ENCODE results near the gene ARRB2.

ARRB2 gene

DNA sequence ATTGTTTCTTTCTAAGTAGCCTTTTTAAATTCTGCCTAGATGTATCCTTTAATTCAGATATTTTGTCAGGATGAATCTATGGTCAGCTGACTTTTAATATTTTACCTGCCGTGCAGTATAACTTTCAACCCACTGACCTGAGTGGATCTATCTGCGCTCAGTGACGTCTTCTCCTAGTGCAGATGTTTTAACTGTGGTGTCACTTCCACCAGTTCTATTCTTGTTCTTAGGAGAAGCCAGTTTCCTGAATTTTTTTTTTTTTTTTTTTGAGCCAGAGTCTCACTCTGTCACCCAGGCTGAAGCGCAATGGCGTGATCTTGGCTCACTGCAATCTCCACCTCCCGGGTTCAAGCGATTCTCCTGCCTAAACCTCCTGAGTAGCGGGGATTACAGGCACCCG, 56.3 kb downstream of the ARRB2 start:
- TF ChIP-seq SIN3A (IDR thresholded peaks at IDR 0.05; ENCODE audit: borderline replicate concordance, insufficient read depth, low read length) (no peak), TAF1 (IDR thresholded peaks at IDR 0.05; ENCODE audit: borderline replicate concordance, insufficient read depth, low read length) (no peak), POLR2AphosphoS5 (IDR thresholded peaks at IDR 0.05; ENCODE audit: low read depth, low read length) (no peak), FOXP2 (optimal IDR thresholded peaks at IDR 0.05; ENCODE audit: borderline replicate concordance, extremely low read depth, extremely low read length, insufficient read depth) (no peak)
- TF ChIP-seq, protein P1, sequence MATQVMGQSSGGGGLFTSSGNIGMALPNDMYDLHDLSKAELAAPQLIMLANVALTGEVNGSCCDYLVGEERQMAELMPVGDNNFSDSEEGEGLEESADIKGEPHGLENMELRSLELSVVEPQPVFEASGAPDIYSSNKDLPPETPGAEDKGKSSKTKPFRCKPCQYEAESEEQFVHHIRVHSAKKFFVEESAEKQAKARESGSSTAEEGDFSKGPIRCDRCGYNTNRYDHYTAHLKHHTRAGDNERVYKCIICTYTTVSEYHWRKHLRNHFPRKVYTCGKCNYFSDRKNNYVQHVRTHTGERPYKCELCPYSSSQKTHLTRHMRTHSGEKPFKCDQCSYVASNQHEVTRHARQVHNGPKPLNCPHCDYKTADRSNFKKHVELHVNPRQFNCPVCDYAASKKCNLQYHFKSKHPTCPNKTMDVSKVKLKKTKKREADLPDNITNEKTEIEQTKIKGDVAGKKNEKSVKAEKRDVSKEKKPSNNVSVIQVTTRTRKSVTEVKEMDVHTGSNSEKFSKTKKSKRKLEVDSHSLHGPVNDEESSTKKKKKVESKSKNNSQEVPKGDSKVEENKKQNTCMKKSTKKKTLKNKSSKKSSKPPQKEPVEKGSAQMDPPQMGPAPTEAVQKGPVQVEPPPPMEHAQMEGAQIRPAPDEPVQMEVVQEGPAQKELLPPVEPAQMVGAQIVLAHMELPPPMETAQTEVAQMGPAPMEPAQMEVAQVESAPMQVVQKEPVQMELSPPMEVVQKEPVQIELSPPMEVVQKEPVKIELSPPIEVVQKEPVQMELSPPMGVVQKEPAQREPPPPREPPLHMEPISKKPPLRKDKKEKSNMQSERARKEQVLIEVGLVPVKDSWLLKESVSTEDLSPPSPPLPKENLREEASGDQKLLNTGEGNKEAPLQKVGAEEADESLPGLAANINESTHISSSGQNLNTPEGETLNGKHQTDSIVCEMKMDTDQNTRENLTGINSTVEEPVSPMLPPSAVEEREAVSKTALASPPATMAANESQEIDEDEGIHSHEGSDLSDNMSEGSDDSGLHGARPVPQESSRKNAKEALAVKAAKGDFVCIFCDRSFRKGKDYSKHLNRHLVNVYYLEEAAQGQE (IDR thresholded peaks at IDR 0.05; ENCODE audit: insufficient read depth in 1 of 2, low read depth in 2 of 2, low read length in 2 of 2): no peak

DNA sequence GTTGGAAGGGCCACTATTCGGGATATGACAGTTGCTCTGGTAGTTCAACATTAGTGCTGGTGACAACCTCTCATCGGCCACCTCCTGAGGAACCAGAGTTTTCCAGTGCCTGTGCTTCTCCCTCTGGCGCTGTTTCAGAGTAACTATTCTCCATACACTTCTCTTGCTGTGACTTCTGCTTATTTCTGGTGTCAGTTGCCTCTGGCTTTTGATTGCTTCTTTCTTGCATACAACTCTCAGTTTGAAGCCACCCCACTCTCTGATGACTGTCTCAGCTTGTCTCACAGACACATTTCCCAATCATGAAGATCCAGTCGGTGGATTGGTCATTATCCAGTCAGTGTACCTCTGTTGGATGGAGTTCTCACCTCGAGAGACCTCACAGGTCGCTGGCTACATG, 57.9 kb downstream of the ARRB2 start:
- no peak for TF ChIP-seq FOXP2 (optimal IDR thresholded peaks at IDR 0.05; ENCODE audit: borderline replicate concordance, extremely low read depth, extremely low read length, insufficient read depth)
- TF ChIP-seq SIN3A (IDR thresholded peaks at IDR 0.05; ENCODE audit: borderline replicate concordance, insufficient read depth, low read length): no peak
- TF ChIP-seq TAF1 (IDR thresholded peaks at IDR 0.05; ENCODE audit: borderline replicate concordance, insufficient read depth, low read length): no peak
- TF ChIP-seq, protein P1 (IDR thresholded peaks at IDR 0.05; ENCODE audit: insufficient read depth in 1 of 2, low read depth in 2 of 2, low read length in 2 of 2): no peak
- TF ChIP-seq POLR2AphosphoS5 (IDR thresholded peaks at IDR 0.05; ENCODE audit: low read depth, low read length): no peak

DNA sequence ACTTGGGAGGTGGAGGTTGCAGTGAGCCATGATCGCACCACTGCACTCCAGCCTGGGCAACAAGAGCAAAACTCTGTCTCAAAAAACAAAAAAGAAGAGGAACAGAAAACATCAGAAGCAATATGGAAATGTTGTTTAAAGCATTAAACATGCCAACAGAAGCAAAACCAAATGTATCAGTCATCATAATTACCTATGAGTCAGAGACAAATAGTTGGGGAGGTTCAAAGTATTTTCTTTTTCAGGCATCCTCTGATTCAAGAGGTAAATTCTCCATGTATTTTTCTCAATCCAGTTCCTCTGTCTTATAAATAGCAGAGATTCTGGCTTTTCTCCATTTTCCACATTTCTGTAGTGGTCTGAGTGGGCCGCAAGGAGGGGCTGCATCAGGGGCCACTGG, 59.2 kb downstream of the ARRB2 start:
- TF ChIP-seq FOXP2 (optimal IDR thresholded peaks at IDR 0.05; ENCODE audit: borderline replicate concordance, extremely low read depth, extremely low read length, insufficient read depth) (no peak), POLR2AphosphoS5 (IDR thresholded peaks at IDR 0.05; ENCODE audit: low read depth, low read length) (no peak), SIN3A (IDR thresholded peaks at IDR 0.05; ENCODE audit: borderline replicate concordance, insufficient read depth, low read length) (no peak), TAF1 (IDR thresholded peaks at IDR 0.05; ENCODE audit: borderline replicate concordance, insufficient read depth, low read length) (no peak)
- TF ChIP-seq, protein P1 (IDR thresholded peaks at IDR 0.05; ENCODE audit: insufficient read depth in 1 of 2, low read depth in 2 of 2, low read length in 2 of 2): no peak

All from PFSK-1 (cell line).